Right lobe of liver (tissue), 6 donors: Measurements from ENCODE around the gene SPAG16. TPM values are rescaled to one million over a fixed set of nuclear protein-coding genes. Genes with fewer than 3 reads are reported as not detected.

Experiments
- ATAC-seq, 4 donors: fragments of 200-7000 bp; cut with Tn5 transposase; one replicate each; pipeline ENCODE4 v1.9.1; 2020; ENCODE audit warnings: mild to moderate bottlenecking in 4 of 4, moderate library complexity in 4 of 4
- DNase-seq, 3 donors: peaks; one replicate each; pipeline ENCODE4 v3.0.0-alpha.2; 2020
- H3K27ac ChIP-seq, 3 donors: fragments of 200-600 bp; one replicate each; pipeline ENCODE4 v1.8.0; 2022
- H3K27me3 ChIP-seq, 2 donors: fragments of 200-600 bp; one replicate each; pipeline ENCODE4 v1.8.0; 2022
- H3K36me3 ChIP-seq, 4 donors: fragments of 200-600 bp; sonication (generic) in 1 of 4; one replicate each; pipeline versions ENCODE4 v1.5.1 to v1.8.0; 2017 to 2022; ENCODE audit warnings: control low read depth in 1 of 4
- H3K4me1 ChIP-seq, 4 donors: fragments of 200-600 bp; sonication (generic) in 1 of 4; one replicate each; pipeline versions ENCODE4 v1.5.1 to v1.8.0; 2017 to 2022; ENCODE audit warnings: control low read depth in 1 of 4
- H3K4me3 ChIP-seq, 3 donors: fragments of 200-600 bp; one replicate each; pipeline ENCODE4 v1.8.0; 2022
- H3K9me3 ChIP-seq, 4 donors: fragments of 200-600 bp; sonication (generic) in 1 of 4; one replicate each; pipeline versions ENCODE4 v1.5.1 to v1.8.0; 2017 to 2022; ENCODE audit warnings: control low read depth in 1 of 4
- CTCF ChIP-seq, 4 donors: fragments of 200-600 bp in 3 of 4; fragments of 450-650 bp in 1 of 4; IDR thresholded peaks; one replicate each; pipeline versions ENCODE4 v1.5.1 to v1.8.0; 2016 to 2022; ENCODE audit warnings: antibody characterized with exemption in 4 of 4, mild to moderate bottlenecking in 2 of 4
- POLR2A ChIP-seq: fragments of 450-650 bp; IDR thresholded peaks from one replicate; pipeline ENCODE4 v1.6.1; 2017; ENCODE audit warnings: antibody characterized with exemption, mild to moderate bottlenecking
- WGBS: methylation state at CpG from one replicate; pipeline ENCODE4 v1.1.6; 2018; ENCODE audit warnings: low coverage, low lambda C conversion rate; ENCODE audit not compliant: insufficient coverage; ENCODE audit errors: missing lambda C conversion rate; 5-methylcytosine and 5-hydroxymethylcytosine counted together
- intact Hi-C, 2 donors: fragments of 100-400 bp; cut with DNase I; formaldehyde crosslinking; loops; one replicate each; pipeline versions ENCODE4 v1.11.2 to v1.14.1; 2022
- total RNA-seq, 6 experiments: library from RNA; depleted of rRNA in 2 of 6; stranded (reverse); fragments of >200 nt in 2 of 6; fragmentation: NEBNext Ultra II Directional in 3 of 6; extraction: Animal tissue kit (Norgen Biotek cat#: 25700) in 3 of 6; gene quantifications; one replicate each; pipeline versions ENCODE4 v1.1.0 to v1.2.4, GENCODE V29; 2016 to 2023
- donor health status: DM: no; HTN: yes; CAD: no.
- donor health status: DM: no; HTN: no; CAD: no.
- donor health status: DM: no; HTN: no; CAD: no.
- donor health status: DM: no; HTN: yes; CAD: no.
- donor health status: DM: no; HTN: yes; CAD: no.

The SPAG16 gene
- total RNA-seq, 6 experiments from 2014 or later = 7.2 to 15.3 (median 9.0) TPM

- no peak for ATAC-seq
- 71% methylated on average over 1 of the region's 1 CpG for WGBS
- Histone ChIP-seq H3K4me1 (no peaks in the 10 kb centered on the region), H3K27ac (no peak overlapping the region), H3K36me3 (no peaks in the 10 kb centered on the region), H3K4me3 (no peak overlapping the region), H3K27me3 (no peaks in the 10 kb centered on the region), H3K9me3 (no peaks in the 10 kb centered on the region)
- no peak for DNase-seq
- TF ChIP-seq CTCF (IDR thresholded peaks at IDR 0.05) (no peak), POLR2A (no peak)
- intact Hi-C loops = no loop called here
Observed at GRCh38 chr2:214135966-214136365, 851.7 kb downstream of the SPAG16 start.

DNA sequence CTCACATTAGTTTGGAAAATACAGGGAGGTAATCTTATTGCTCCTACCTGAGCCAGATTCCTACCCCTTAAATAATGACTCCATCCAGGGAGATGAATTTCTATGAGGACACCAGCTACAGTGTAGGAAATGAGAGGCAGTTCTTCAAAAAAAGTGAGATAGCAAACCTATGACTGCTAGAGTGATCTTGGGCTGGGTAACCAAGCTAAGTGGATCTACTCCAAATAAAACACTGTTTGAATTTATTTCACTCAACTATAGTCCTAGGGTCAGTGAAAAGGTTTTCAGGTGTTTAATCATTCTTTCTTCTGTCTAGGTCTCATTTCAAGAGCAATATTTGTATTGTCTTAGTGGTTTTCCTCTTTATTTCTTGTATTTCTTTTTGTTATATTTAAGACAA lies 854.5 kb downstream of the SPAG16 start:
- Histone ChIP-seq H3K9me3 (no peaks in the 10 kb centered on the region), H3K27ac (no peak overlapping the region), H3K4me3 (no peak overlapping the region), H3K27me3 (no peaks in the 10 kb centered on the region), H3K4me1 (no peaks in the 10 kb centered on the region), H3K36me3 (no peaks in the 10 kb centered on the region)
- ATAC-seq (no peak), DNase-seq (no peak)
- intact Hi-C loops = no loop called here
- TF ChIP-seq CTCF (IDR thresholded peaks at IDR 0.05) (no peak), POLR2A (no peak)

GRCh38 chr2:214139630-214140284 lies 855.5 kb downstream of the SPAG16 start:
- no peaks in the 10 kb centered on the region for H3K27me3 ChIP-seq
- ATAC-seq (no peak), DNase-seq (no peak)
- WGBS = 63% methylated on average over 3 of the region's 3 CpGs
- no peak overlapping the region for H3K27ac ChIP-seq
- no peaks in the 10 kb centered on the region for H3K9me3 ChIP-seq
- intact Hi-C loops = no loop called here
- TF ChIP-seq CTCF (IDR thresholded peaks at IDR 0.05) = no peak
- TF ChIP-seq POLR2A = no peak
- no peaks in the 10 kb centered on the region for H3K4me1 ChIP-seq
- no peak overlapping the region for H3K4me3 ChIP-seq
- H3K36me3 ChIP-seq = no peaks in the 10 kb centered on the region

GRCh38 chr2:214156971-214157370 lies 872.7 kb downstream of the SPAG16 start:
- Histone ChIP-seq H3K9me3 (no peaks in the 10 kb centered on the region), H3K27ac (no peak overlapping the region), H3K4me3 (no peak overlapping the region), H3K4me1 (no peaks in the 10 kb centered on the region), H3K27me3 (no peaks in the 10 kb centered on the region), H3K36me3 (no peaks in the 10 kb centered on the region)
- DNase-seq = no peak
- WGBS = 64% methylated on average over 1 of the region's 1 CpG
- TF ChIP-seq CTCF (IDR thresholded peaks at IDR 0.05) (no peak), POLR2A (no peak)
- ATAC-seq = no peak
- intact Hi-C loops = no loop called here

GRCh38 chr2:214158851-214159250 lies 874.6 kb downstream of the SPAG16 start:
- Histone ChIP-seq H3K27me3 (no peaks in the 10 kb centered on the region), H3K4me1 (no peaks in the 10 kb centered on the region), H3K27ac (no peak overlapping the region), H3K36me3 (no peaks in the 10 kb centered on the region), H3K4me3 (no peak overlapping the region), H3K9me3 (no peaks in the 10 kb centered on the region)
- 87% methylated on average over 1 of the region's 1 CpG for WGBS
- ATAC-seq = no peak
- DNase-seq = no peak
- intact Hi-C loops = no loop called here
- TF ChIP-seq POLR2A (no peak), CTCF (IDR thresholded peaks at IDR 0.05) (no peak)
